Erythroblast (primary cell): Measurements from ENCODE around the gene UBE4A.
"Not testable (repeated sequence)": the region's sequence is repeated elsewhere in the genome, so short reads cannot be mapped to it uniquely, and the experiment has no call there.

Experiments used
- DNase-seq, 2 experiments: peaks; one replicate each; lab custom pipeline; 2025; lab: John Stamatoyannopoulos, UW
- GATA1 ChIP-seq: IDR thresholded peaks from 2 replicates; pipeline ENCODE4 v1.6.1; 2011; ENCODE audit warnings: low read depth, mild to moderate bottlenecking, control low read depth, low read length, moderate library complexity
- POLR2A ChIP-seq: IDR thresholded peaks from 2 replicates; pipeline ENCODE4 v1.6.1; 2011; ENCODE audit warnings: mild to moderate bottlenecking, low read length

Gene UBE4A

GRCh38 chr11:118401880-118402590 lies 42.6 kb downstream of the UBE4A start:
- peak; percentile 34 to 52 for DNase-seq
- TF ChIP-seq GATA1, result no peak
- TF ChIP-seq POLR2A, result no peak

GRCh38 chr11:118402594-118402993 lies 43.2 kb downstream of the UBE4A start:
- DNase-seq, result not testable (repeated sequence)

- DNase-seq, result no peak
- TF ChIP-seq GATA1, result no peak
- no peak for TF ChIP-seq POLR2A
Observed at GRCh38 chr11:118406599-118407166, 47.3 kb downstream of the UBE4A start.

- DNase-seq, result no peak
- TF ChIP-seq POLR2A (no peak), GATA1 (no peak)
Observed at GRCh38 chr11:118410055-118410745, 50.8 kb downstream of the UBE4A start.

GRCh38 chr11:118411530-118411929 lies 52.1 kb downstream of the UBE4A start:
- no peak for TF ChIP-seq GATA1
- no peak for TF ChIP-seq POLR2A
- DNase-seq, result no peak

- DNase-seq, result no peak
- no peak for TF ChIP-seq GATA1
- no peak for TF ChIP-seq POLR2A
Observed at GRCh38 chr11:118412921-118413320, 53.5 kb downstream of the UBE4A start.

GRCh38 chr11:118415062-118415738 lies 55.8 kb downstream of the UBE4A start:
- TF ChIP-seq POLR2A (no peak), GATA1 (no peak)
- DNase-seq, result peak; percentile 64 to 76

GRCh38 chr11:118415739-118416068 lies 56.3 kb downstream of the UBE4A start:
- TF ChIP-seq GATA1, result peak; percentile 63
- peak; percentile 20 for TF ChIP-seq POLR2A
- peak; percentile 96 to 98 for DNase-seq

- not testable (repeated sequence) for DNase-seq
Observed at GRCh38 chr11:118416900-118417299, 57.5 kb downstream of the UBE4A start.

- TF ChIP-seq GATA1 (no peak), POLR2A (no peak)
- DNase-seq, result no peak
Observed at GRCh38 chr11:118417801-118418200, 58.4 kb downstream of the UBE4A start.

GRCh38 chr11:118418766-118419165 lies 59.4 kb downstream of the UBE4A start:
- no peak for TF ChIP-seq GATA1
- TF ChIP-seq POLR2A, result no peak
- no peak for DNase-seq

GRCh38 chr11:118427707-118428106 lies 68.3 kb downstream of the UBE4A start:
- no peak for DNase-seq
- TF ChIP-seq POLR2A, result no peak
- no peak for TF ChIP-seq GATA1

- TF ChIP-seq GATA1 (no peak), POLR2A (no peak)
- no peak for DNase-seq
Observed at GRCh38 chr11:118430956-118431355, 71.6 kb downstream of the UBE4A start.

- DNase-seq, result no peak
- TF ChIP-seq POLR2A (no peak), GATA1 (no peak)
Observed at GRCh38 chr11:118434123-118434552, 74.7 kb downstream of the UBE4A start.
